Right atrium auricular region (tissue), 2 donors: ENCODE data around the gene GATA5. TPM values are rescaled to one million over a fixed set of nuclear protein-coding genes. Genes with fewer than 3 reads are reported as not detected.
"Not testable (repeated sequence)": the region's sequence is repeated elsewhere in the genome, so short reads cannot be mapped to it uniquely, and the experiment has no call there.

Experiments
- DNase-seq: peaks from one replicate; pipeline ENCODE4 v3.0.0-alpha.2; 2019; ENCODE audit warnings: low spot score
- H3K27ac ChIP-seq, 2 donors: fragments of 200-600 bp; sonication (generic); 1 replicate in 1 of 2; 2 replicates in 1 of 2; pipeline ENCODE4 v1.5.1; 2016 to 2019
- H3K27me3 ChIP-seq, 2 donors: fragments of 200-600 bp; sonication (generic); one replicate each; pipeline versions ENCODE4 v1.5.1 to v1.6.0; 2017 to 2019
- H3K36me3 ChIP-seq: fragments of 200-600 bp; sonication (generic); one replicate; pipeline ENCODE4 v1.5.1; 2016
- H3K4me1 ChIP-seq, 2 donors: fragments of 200-600 bp; sonication (generic); one replicate each; pipeline versions ENCODE4 v1.5.1 to v1.6.0; 2017 to 2019
- H3K4me3 ChIP-seq, 2 donors: fragments of 200-600 bp; sonication (generic); 1 replicate in 1 of 2; 2 replicates in 1 of 2; pipeline ENCODE4 v1.5.1; 2017 to 2019; ENCODE audit warnings: mild to moderate bottlenecking in 1 of 2, moderate library complexity in 1 of 2
- H3K9me3 ChIP-seq, 2 donors: fragments of 200-600 bp; sonication (generic); one replicate each; pipeline ENCODE4 v1.5.1; 2019
- total RNA-seq, 2 donors: library from RNA; depleted of rRNA; stranded (reverse); fragments of >200 nt; gene quantifications; one replicate each; pipeline ENCODE4 v1.1.0, GENCODE V29; 2016
- TF ChIP-seq, protein P1 (sequence below), 2 donors: fragments of 200-600 bp; sonication (generic); IDR thresholded peaks; one replicate each; pipeline ENCODE4 v1.5.1; 2019; ENCODE audit warnings: antibody characterized with exemption in 2 of 2

The GATA5 gene
- total RNA-seq, 2 donors from 2014 or later = 6.9 to 9.6 TPM

DNA sequence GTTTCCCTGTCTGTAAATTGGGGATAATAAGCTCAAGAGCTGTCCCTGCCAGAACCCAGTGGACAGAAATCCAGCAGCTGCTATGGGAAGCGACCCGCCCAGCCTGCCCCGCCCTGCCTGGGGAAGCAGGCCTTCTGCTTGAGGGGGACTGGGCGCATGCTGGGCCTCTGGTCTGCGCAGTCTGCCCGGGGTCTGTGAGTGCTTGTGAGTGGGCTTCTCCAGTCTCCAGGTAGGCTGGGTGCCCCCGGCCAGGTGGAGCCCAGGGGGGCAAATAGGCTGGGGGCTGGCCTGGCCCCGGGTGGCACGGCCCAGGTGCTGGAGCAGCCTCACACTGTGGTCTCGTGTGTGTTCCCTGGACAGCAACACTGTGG lies 47.8 kb downstream of the GATA5 start:
- Histone ChIP-seq H3K27ac (no peak overlapping the region), H3K36me3 (no peaks in the 10 kb centered on the region), H3K4me3 (no peak overlapping the region), H3K4me1 (no peaks in the 10 kb centered on the region), H3K9me3 (no peaks in the 10 kb centered on the region), H3K27me3 (no peaks in the 10 kb centered on the region)
- DNase-seq = no peak
- TF ChIP-seq, protein P1, sequence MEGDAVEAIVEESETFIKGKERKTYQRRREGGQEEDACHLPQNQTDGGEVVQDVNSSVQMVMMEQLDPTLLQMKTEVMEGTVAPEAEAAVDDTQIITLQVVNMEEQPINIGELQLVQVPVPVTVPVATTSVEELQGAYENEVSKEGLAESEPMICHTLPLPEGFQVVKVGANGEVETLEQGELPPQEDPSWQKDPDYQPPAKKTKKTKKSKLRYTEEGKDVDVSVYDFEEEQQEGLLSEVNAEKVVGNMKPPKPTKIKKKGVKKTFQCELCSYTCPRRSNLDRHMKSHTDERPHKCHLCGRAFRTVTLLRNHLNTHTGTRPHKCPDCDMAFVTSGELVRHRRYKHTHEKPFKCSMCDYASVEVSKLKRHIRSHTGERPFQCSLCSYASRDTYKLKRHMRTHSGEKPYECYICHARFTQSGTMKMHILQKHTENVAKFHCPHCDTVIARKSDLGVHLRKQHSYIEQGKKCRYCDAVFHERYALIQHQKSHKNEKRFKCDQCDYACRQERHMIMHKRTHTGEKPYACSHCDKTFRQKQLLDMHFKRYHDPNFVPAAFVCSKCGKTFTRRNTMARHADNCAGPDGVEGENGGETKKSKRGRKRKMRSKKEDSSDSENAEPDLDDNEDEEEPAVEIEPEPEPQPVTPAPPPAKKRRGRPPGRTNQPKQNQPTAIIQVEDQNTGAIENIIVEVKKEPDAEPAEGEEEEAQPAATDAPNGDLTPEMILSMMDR (IDR thresholded peaks at IDR 0.05) = no peak

DNA sequence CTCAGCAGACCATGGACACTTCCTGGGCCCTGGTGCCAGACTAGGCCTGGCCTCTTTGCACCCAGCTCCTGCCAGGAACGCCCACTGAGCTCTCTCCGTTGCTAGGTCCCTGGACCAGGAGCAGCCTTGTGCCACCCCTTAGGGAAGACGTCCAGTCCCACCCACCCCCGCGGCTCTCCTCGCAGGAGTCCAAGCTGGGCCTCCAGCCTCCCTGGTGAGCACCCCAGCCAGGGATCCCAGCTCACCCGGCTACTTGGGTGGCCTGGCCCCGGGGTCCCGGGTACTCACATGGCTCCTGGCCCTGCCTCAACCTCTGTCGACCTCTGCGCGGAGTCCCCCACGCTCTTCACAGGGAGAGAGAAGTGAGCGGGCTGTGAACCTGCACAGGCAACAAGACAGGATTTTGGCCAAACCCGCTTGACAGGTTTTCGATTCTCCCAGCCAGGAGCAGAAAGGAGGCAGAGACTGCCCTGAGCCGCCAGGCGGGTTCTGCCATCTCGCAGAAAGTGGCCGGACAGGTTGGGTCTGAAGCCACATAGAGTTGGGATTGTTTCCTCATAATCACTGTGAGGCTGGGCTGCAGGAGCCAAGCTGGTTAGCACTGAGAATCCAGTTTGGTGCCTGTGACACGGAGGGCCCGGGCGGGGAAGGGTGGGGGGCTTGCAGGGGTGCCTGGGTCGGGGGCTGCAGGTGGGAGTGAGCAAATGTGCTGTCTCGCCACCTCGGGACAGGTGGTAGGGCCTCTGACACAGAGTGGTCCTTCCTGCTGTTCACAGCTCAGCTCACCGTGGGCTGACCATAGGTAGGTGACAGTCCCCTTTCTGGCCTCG lies 48.4 kb downstream of the GATA5 start, which contains the start of gene RBBP8NL:
Gene RBBP8NL (minus strand): TSS at position 368 of the 830 bp plus-strand sequence. CDS start 7,892 bp downstream, outside the sequence.
- Histone ChIP-seq H3K4me3 (no peak within 1 kb of the TSS), H3K27ac (no peak within 1 kb of the TSS), H3K4me1 (no peaks in the 10 kb centered on the region), H3K36me3 (no peaks in the 10 kb centered on the region), H3K27me3 (no peaks in the 10 kb centered on the region), H3K9me3 (no peaks in the 10 kb centered on the region)
- no peak for DNase-seq
- TF ChIP-seq, protein P1 (IDR thresholded peaks at IDR 0.05) = no peak

DNA sequence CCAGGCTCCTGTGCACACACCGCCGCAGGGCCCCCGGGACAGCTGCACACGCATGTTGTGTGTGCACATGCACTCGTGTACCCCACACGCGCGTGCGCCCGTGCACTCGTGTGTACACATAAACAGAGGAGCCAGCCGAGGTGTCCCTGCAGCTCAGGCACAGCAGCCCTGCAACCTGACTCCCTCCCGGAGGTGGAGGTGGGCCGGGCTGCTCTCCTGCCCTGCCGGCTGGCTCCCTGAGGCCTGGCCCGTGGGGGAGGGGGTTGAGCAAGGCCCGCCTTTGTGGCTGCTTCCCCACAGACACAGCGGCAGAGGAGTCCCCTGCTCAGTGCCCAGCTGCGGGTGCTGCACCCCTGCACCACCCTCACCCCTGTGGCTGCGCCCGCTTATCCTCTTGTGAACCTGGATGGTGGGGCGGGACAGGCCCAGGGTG lies 49.1 kb downstream of the GATA5 start:
- no peaks in the 10 kb centered on the region for H3K27me3 ChIP-seq
- H3K36me3 ChIP-seq = no peaks in the 10 kb centered on the region
- TF ChIP-seq, protein P1 (IDR thresholded peaks at IDR 0.05) = no peak
- no peak overlapping the region for H3K4me3 ChIP-seq
- DNase-seq = no peak
- no peaks in the 10 kb centered on the region for H3K4me1 ChIP-seq
- H3K9me3 ChIP-seq = no peaks in the 10 kb centered on the region
- H3K27ac ChIP-seq = no peak overlapping the region

DNA sequence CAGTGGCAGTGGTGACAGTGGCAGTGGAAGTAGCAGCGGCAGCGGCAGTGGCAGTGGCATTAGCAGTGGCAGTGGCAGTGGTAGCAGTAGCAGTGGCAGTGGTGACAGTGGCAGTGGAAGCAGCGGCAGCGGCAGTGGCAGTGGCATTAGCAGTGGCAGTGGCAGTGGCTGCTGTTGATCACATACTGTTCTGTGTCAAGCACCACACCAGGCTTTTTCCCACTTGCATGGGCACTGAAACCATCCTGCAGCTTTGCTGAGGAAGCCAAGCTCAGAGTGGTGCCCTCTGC lies 49.8 kb downstream of the GATA5 start:
- not testable (repeated sequence) for H3K27ac ChIP-seq, H3K4me1 ChIP-seq, H3K4me3 ChIP-seq, H3K27me3 ChIP-seq, H3K9me3 ChIP-seq, H3K36me3 ChIP-seq, DNase-seq

DNA sequence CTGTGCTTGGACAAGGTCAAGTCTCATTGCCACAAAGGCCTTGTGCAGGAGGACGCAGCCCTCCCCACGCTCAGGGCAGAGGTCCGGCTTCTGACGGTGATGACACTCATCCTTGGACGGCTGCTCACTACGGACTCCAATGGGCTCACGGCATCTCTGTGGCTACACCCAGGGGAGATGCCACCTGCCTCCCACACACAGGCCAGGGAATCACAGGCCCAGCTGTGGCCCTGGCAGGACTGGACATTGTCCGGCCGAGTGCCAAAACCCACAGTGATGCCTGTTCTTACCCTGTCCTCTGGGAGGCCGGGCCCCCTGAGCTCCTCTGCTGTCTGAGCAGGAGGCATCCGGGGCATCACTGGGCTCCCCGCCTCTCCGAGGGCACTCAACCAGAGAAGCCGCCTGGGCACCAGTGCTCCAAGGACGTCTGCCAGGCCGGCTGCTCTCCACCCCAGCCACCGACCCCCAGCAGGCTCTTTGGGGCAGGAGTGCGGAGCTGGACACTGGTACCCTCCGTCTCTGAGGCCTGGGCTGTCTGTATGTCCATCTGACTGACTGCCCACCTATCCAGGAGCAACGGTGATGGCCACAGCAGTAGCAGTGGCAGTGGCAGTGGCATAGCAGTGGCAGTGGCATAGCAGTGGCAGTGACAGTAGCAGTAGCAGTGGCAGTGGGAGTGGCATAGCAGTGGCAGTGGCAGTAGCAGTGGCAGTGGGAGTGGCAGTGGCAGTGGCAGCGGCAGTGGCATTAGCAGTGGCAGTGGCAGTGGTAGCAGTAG lies 50.3 kb downstream of the GATA5 start:
- H3K27me3 ChIP-seq = no peaks in the 10 kb centered on the region
- H3K36me3 ChIP-seq = no peaks in the 10 kb centered on the region
- H3K4me3 ChIP-seq = no peak overlapping the region
- no peak overlapping the region for H3K27ac ChIP-seq
- H3K9me3 ChIP-seq = no peaks in the 10 kb centered on the region
- TF ChIP-seq, protein P1 (IDR thresholded peaks at IDR 0.05) = no peak
- H3K4me1 ChIP-seq = no peaks in the 10 kb centered on the region
- DNase-seq = no peak
